EL (cell line): ENCODE measurements around the gene COMT.

Experiments
- DNase-seq: peaks from one replicate; pipeline ENCODE4 v3.0.0-alpha.2; 2016

The COMT gene

DNA sequence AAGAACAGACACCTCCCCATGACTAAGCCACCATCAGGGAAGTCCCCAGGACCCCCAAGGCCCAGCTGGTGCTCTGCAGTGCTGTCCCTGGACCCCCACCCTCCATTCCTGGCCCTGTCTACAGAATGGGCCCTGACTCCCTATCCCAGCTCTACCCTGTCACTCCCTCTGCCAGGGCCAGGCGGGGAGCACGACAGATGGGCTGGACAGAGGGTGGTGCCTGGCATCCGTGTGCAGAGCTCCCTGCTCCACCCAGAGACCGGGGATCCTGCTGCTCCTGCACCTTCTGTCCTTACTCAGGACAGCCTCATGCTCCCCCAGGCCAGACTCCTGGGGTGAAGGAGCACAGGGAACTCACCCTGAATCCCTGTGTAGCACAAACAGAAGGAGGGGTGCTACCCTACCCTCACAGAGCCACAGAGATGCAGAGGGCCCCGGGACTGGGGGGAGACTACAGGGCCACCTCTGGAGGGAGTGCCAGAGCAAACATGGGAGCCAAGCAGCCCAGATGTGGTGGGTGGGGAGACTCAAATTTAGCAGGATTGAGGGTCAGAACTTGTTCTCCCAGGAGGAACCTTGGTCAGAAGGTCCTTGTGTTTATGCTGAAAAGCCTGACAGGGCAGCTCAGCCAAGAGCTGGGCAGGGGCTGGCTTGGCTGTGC is 73.1 kb downstream of the COMT start:
- DNase-seq = no peak

DNA sequence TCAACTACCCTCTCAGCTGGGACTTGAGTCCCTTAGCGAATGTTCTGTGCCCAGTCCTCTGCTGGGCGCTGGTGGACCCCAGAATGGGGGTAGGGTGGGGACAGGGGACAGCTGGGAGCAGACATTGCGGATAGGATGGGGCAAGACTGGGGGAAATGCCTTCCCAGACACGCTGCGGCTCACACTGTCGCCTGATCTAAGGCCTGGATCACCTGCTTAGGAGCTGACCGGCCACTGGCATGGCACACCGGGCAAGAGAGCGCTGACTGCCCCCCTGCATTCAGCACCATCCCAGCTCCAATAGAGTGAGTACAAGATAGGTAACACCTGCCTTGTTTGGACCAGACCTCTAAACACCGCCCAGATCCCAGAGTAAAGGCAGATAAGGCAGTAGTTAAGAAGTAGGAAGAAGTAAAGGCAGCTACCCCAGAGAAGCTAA is 73.6 kb downstream of the COMT start:
- DNase-seq = no peak

DNA sequence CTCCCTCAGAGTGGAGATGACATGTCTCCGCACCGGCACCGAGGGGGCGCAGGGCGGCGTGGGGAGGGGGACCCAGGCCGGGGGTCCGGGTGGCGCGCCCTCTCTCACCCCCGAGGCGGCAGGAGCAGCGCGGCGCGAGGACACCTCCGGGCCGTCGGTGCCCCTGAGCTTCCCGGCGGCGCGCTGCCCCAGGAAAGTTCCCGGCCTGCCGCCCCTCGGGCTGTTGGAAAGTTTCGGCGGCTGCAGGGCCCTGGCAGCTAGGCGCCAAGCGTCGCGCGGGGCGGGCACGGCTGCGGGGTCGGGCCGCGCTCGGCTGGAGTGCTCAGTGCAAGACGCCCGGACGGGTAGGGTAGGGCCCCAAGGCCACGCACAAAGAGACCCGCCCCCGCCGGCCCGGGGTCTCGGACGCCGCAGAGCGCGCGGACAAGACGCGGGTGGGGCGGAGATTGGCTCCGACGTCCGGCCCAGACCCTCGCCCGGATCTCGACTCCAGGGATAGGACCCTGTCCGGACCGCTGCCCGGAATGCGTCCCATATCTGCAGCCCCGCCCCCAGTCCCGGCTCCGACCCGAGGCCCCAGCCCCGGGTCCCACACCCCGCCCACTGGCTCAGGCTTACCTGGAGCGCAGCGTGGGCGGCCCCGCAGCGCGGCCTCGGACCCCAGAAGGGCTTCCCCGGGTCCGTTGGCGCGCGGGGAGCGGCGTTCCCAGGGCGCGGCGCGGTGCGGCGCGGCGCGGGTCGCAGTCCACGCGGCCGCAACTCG is 74.6 kb downstream of the COMT start:
- DNase-seq = peak; percentile 22

DNA sequence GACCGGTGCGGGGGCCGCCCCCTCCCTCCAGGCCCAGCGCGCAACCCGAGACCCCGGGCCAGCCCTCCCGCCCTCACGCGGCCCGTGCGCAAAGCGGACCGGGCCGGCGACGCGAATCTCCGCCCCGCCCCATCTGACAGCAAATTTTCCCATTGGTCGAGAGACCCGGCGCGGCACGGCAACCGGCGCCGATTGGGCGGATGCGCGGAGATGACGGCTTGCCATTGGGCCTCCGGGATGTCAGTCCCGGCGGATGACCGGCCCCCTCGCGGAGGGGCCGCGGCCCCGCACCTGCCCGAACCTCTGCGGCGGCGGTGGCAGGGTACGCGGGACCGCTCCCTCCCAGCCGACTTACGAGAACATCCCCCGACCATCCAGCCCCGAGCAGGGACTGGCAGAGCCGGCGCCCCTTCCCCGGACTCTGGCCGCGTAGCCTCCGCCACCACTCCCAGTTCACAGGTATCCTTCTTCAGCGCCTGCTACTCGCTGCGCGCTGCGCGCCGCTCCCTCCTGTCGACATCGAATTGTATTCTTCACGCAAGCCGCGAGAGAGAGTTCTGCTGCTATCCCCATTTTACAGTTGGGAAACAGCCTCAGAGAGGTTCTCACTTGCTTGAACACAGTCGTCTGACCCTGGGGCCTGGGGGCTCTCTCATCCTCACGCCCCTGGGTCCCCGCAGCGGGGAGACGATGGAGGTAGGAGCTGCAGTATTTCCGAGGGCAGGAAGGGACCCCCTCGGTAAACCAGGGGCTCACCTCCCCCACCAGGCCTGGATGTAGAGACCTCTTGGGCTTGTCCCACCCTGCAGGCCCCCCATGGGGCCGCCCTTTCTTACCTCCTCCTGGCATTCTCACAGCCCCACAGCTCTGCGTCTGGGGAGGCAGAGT is 75.4 kb downstream of the COMT start, which contains the start of gene ARVCF:
ARVCF (minus strand) TSS at position 90 of the 888 bp plus-strand sequence. CDS start 26,029 bp downstream, outside the sequence.
- peak; percentile 86 for DNase-seq

DNA sequence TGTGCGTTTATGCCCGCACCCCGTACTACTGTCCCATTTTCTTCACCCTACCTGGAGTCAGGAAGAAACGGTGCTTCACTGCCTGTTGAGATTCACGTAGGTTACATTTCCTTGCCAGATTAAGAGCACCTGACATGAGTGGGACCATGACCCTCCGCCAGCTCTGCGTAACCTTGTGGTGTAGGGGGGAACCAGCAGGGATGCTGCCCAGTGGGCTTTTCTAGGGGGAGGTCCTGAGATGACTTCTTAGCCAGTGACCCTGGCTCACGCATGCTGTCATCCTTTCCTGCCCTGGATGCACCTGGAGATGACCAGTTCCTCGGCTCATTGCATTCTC is 76.0 kb downstream of the COMT start:
- no peak for DNase-seq

DNA sequence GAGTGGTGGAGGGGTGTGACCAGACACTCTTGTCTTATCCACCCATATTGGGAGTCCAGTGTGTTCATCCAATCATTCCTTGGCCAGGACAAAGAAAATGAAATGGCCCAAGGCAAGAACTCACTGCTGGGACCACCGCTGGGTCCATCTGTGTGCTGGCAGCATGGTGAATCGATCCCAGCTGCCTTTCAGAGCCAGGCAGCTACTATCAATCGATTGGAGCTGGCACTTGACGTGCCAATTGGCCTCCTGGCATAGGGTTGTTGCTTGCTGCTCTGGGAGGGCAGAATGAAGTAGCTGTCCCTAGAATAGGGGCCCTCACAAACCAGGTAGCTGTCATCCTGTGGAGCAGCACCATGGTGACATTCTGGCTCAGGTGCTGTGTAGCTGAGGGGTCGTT is 76.4 kb downstream of the COMT start:
- no peak for DNase-seq
